ENCODE data around the gene ST6GALNAC3. TPM values are rescaled to one million over a fixed set of nuclear protein-coding genes. Genes with fewer than 3 reads are reported as not detected.

The ST6GALNAC3 gene
- total RNA-seq, 2 donors from 2014 or later, result 6.3 to 7.6 TPM

DNA sequence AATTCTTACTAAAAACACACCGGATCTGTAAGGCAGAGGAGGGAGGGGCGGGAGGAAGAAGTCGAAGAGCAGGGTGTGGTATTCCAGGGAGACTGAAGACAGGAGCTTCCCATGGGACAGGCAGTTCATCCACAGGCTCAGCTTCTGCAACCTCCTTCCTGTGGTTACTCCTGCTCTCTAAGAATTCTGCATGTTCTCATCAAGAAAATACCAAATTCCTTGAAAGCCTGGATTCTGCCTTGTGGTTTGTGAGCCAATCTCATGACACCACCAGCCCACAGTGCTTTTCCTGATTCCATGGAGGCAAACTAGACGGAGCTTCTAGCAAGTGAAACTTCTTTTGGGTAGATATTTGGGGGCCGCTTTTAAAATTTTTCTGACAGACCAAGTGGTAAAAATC is 1.1 kb upstream of the ST6GALNAC3 start:
- DNase-seq, result peak; percentile 49
- peaks cover 81% of the 10 kb centered on the region for H3K27me3 ChIP-seq (ENCODE audit: control insufficient read depth, insufficient read depth, low read length, poor library complexity, severe bottlenecking)
- H3K9ac ChIP-seq (ENCODE audit: extremely low read depth, low read length, poor library complexity, severe bottlenecking), result no peak overlapping the region
- no peaks in the 10 kb centered on the region for H3K4me1 ChIP-seq (ENCODE audit: control insufficient read depth, insufficient read depth, low read length)
- H3K27ac ChIP-seq (ENCODE audit: low read depth, low read length), result no peak overlapping the region
- Mint-ChIP-seq H3K4me3 (no peak overlapping the region), H3K27ac (no peak overlapping the region), H3K4me1 (peaks cover 16% of the 10 kb centered on the region), H3K36me3 (ENCODE audit: low read depth) (no peaks in the 10 kb centered on the region), H3K27me3 (ENCODE audit: insufficient read depth) (peaks cover 72% of the 10 kb centered on the region), H3K9me3 (no peaks in the 10 kb centered on the region)
- H3K9me3 ChIP-seq (ENCODE audit: control insufficient read depth, low read length), result no peaks in the 10 kb centered on the region
- WGBS, 2 experiments (ENCODE audit: insufficient coverage in 1 of 2, insufficient read length in 1 of 2), result 70 to 86% methylated on average over 2 to 5 of the region's 5 CpGs
- H3K36me3 ChIP-seq (ENCODE audit: control insufficient read depth, insufficient read depth, low read length), result no peaks in the 10 kb centered on the region
- TF ChIP-seq, protein P1, sequence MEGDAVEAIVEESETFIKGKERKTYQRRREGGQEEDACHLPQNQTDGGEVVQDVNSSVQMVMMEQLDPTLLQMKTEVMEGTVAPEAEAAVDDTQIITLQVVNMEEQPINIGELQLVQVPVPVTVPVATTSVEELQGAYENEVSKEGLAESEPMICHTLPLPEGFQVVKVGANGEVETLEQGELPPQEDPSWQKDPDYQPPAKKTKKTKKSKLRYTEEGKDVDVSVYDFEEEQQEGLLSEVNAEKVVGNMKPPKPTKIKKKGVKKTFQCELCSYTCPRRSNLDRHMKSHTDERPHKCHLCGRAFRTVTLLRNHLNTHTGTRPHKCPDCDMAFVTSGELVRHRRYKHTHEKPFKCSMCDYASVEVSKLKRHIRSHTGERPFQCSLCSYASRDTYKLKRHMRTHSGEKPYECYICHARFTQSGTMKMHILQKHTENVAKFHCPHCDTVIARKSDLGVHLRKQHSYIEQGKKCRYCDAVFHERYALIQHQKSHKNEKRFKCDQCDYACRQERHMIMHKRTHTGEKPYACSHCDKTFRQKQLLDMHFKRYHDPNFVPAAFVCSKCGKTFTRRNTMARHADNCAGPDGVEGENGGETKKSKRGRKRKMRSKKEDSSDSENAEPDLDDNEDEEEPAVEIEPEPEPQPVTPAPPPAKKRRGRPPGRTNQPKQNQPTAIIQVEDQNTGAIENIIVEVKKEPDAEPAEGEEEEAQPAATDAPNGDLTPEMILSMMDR (conservative IDR thresholded peaks at IDR 0.05), result no peak
- no peak overlapping the region for H3K4me3 ChIP-seq (ENCODE audit: low read length)

DNA sequence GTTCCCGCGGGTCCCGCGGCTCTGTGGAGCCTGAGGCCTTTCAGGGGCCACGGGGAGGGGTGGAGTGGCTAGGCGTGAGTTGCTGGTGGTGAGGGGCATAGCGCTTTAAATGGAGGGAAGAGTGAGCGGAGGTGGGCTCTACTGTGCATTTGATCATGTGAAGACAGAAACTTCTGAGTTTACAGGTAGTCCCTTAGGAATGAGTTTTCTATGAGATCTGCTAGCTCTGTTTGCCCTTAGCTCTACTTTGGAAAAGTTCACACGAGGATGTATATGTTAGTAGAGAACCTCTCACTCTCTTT is 593 bp downstream of the ST6GALNAC3 start:
- 6 to 9% methylated on average over 3 to 8 of the region's 9 CpGs for WGBS, 2 experiments (ENCODE audit: insufficient coverage in 1 of 2, insufficient read length in 1 of 2)
- TF ChIP-seq, protein P1 (conservative IDR thresholded peaks at IDR 0.05), result no peak

DNA sequence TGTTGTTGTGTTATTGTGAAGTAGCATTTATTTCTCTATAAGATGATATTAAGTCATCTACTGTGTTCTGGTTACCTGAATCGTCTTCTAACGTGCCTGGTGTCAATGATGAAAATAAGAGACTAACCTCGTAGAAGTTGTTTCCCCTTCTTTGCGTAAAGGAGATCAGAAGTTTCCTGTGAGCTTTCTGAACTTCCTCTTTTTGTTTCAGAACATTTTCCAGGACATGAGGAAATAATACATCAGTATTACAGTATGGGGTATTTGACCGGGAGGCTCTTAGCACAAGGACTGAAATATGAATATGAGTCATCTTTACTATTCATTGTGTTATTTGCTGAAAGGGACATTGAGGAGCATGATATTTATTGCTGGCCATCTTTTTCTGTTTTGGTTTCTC is 1.3 kb downstream of the ST6GALNAC3 start:
- Mint-ChIP-seq H3K36me3 (ENCODE audit: low read depth) (no peaks in the 10 kb centered on the region), H3K27me3 (ENCODE audit: insufficient read depth) (peaks cover 58% of the 10 kb centered on the region), H3K9me3 (no peaks in the 10 kb centered on the region), H3K4me1 (peaks cover 25% of the 10 kb centered on the region), H3K4me3 (no peak overlapping the region), H3K27ac (no peak overlapping the region)
- H3K9ac ChIP-seq (ENCODE audit: extremely low read depth, low read length, poor library complexity, severe bottlenecking), result no peak overlapping the region
- DNase-seq, result no peak
- H3K4me1 ChIP-seq (ENCODE audit: control insufficient read depth, insufficient read depth, low read length), result no peaks in the 10 kb centered on the region
- H3K36me3 ChIP-seq (ENCODE audit: control insufficient read depth, insufficient read depth, low read length), result no peaks in the 10 kb centered on the region
- H3K4me3 ChIP-seq (ENCODE audit: low read length), result no peak overlapping the region
- TF ChIP-seq, protein P1 (conservative IDR thresholded peaks at IDR 0.05), result no peak
- WGBS, 2 experiments (ENCODE audit: insufficient coverage in 1 of 2, insufficient read length in 1 of 2), result 89 to 100% methylated on average over 3 to 5 of the region's 5 CpGs
- no peaks in the 10 kb centered on the region for H3K9me3 ChIP-seq (ENCODE audit: control insufficient read depth, low read length)
- H3K27me3 ChIP-seq (ENCODE audit: control insufficient read depth, insufficient read depth, low read length, poor library complexity, severe bottlenecking), result peaks cover 65% of the 10 kb centered on the region
- no peak overlapping the region for H3K27ac ChIP-seq (ENCODE audit: low read depth, low read length)

More for the DNA sequence above, 593 bp downstream of the ST6GALNAC3 start:
- Histone ChIP-seq H3K9ac (ENCODE audit: extremely low read depth, low read length, poor library complexity, severe bottlenecking) (peak overlapping the region; percentile 11), H3K4me1 (ENCODE audit: control insufficient read depth, insufficient read depth, low read length) (no peaks in the 10 kb centered on the region), H3K4me3 (ENCODE audit: low read length) (peak overlapping the region; percentile 86), H3K27me3 (ENCODE audit: control insufficient read depth, insufficient read depth, low read length, poor library complexity, severe bottlenecking) (peaks cover 68% of the 10 kb centered on the region), H3K9me3 (ENCODE audit: control insufficient read depth, low read length) (no peaks in the 10 kb centered on the region), H3K27ac (ENCODE audit: low read depth, low read length) (no peak overlapping the region), H3K36me3 (ENCODE audit: control insufficient read depth, insufficient read depth, low read length) (no peaks in the 10 kb centered on the region)
- Mint-ChIP-seq H3K9me3 (no peaks in the 10 kb centered on the region), H3K27me3 (ENCODE audit: insufficient read depth) (peaks cover 61% of the 10 kb centered on the region), H3K27ac (no peak overlapping the region), H3K4me3 (peak overlapping the region; percentile 68), H3K36me3 (ENCODE audit: low read depth) (no peaks in the 10 kb centered on the region), H3K4me1 (peaks cover 22% of the 10 kb centered on the region)
- DNase-seq, result no peak
